Psoas muscle (tissue), 8 donors: Measurements from ENCODE around the gene SMAD7. TPM values are rescaled to one million over a fixed set of nuclear protein-coding genes. Genes with fewer than 3 reads are reported as not detected.
"Not testable (repeated sequence)": the region's sequence is repeated elsewhere in the genome, so short reads cannot be mapped to it uniquely, and the experiment has no call there.

Experiments
- ATAC-seq, 4 donors: fragments of 200-7000 bp; cut with Tn5 transposase; one replicate each; pipeline ENCODE4 v1.9.1; 2020; ENCODE audit warnings: moderate library complexity in 3 of 4, mild to moderate bottlenecking in 2 of 4
- DNase-seq, 2 donors: peaks; one replicate each; pipeline ENCODE4 v3.0.0-alpha.2; 2020
- H3K27ac ChIP-seq: fragments of 200-600 bp; one replicate; pipeline ENCODE4 v1.8.0; 2022
- H3K27me3 ChIP-seq, 3 donors: fragments of 200-600 bp in 1 of 3; one replicate each; pipeline versions ENCODE4 v1.6.1 to v1.8.0; 2013 to 2022; ENCODE audit warnings: low read length in 2 of 3, mild to moderate bottlenecking in 2 of 3, moderate library complexity in 1 of 3; ENCODE audit not compliant: insufficient read depth in 3 of 3
- H3K36me3 ChIP-seq, 2 donors: fragments of 200-600 bp in 1 of 2; one replicate each; pipeline versions ENCODE4 v1.6.1 to v1.8.0; 2013 to 2022; ENCODE audit warnings: low read depth in 1 of 2, mild to moderate bottlenecking in 1 of 2, moderate library complexity in 1 of 2; ENCODE audit not compliant: insufficient read depth in 1 of 2
- H3K4me1 ChIP-seq: fragments of 200-600 bp; one replicate; pipeline ENCODE4 v1.8.0; 2022
- H3K4me3 ChIP-seq: fragments of 200-600 bp; one replicate; pipeline ENCODE4 v1.8.0; 2022; ENCODE audit warnings: mild to moderate bottlenecking
- H3K9me3 ChIP-seq: fragments of 200-600 bp; one replicate; pipeline ENCODE4 v1.8.0; 2022
- CTCF ChIP-seq: fragments of 200-600 bp; IDR thresholded peaks from one replicate; pipeline ENCODE4 v1.8.0; 2022; ENCODE audit warnings: antibody characterized with exemption
- WGBS, 3 donors: extraction: QIAGEN DNeasy Blood & Tissue Kit; methylation state at CpG; one replicate each; pipeline versions ENCODE4 v1.1.6 to v1.1.7; 2013; 5-methylcytosine and 5-hydroxymethylcytosine counted together
- intact Hi-C, 2 donors: fragments of 100-400 bp; cut with DNase I; formaldehyde crosslinking; loops; one replicate each; pipeline versions ENCODE4 v1.11.0 to v1.14.2; 2022
- polyA plus RNA-seq, 3 donors: library from polyadenylated mRNA; stranded (reverse); fragments of 200-250 nt; gene quantifications; one replicate each; pipeline ENCODE4 v1.2.3, GENCODE V29; 2013
- total RNA-seq, 4 donors: library from RNA; stranded (reverse); fragmentation: NEBNext Ultra II Directional in 2 of 4; extraction: Animal tissue kit (Norgen Biotek cat#: 25700) in 2 of 4; gene quantifications; one replicate each; pipeline versions ENCODE4 v1.2.1 to v1.2.4, GENCODE V29; 2021 to 2023
- donor health status: healthy with polysubstance abuse.
- donor health status: DM: no; HTN: no; CAD: no; lungs with moderate emphysema.
- donor health status: Bipolar disorder and iron deficiency.
- donor health status: healthy.
- donor health status: DM: yes; HTN: yes; CAD: no.
- donor health status: DM: no; HTN: no; CAD: no.
- donor health status: DM: no; HTN: no; CAD: no.
- donor health status: DM: yes; HTN: yes; CAD: no.

The SMAD7 gene
- total and polyA plus RNA-seq, 7 donors, result 5.4 to 14.7 (median 8.4) TPM

- ATAC-seq (no peak), DNase-seq (no peak)
- intact Hi-C loops, result loop anchor here in 1 of 2 donors (5.0 kb wide), 1 partner anchor 51 kb away; no protein-coding TSS in a partner anchor
- Histone ChIP-seq H3K27me3 (no peaks in the 10 kb centered on the region), H3K27ac (no peak overlapping the region), H3K9me3 (no peaks in the 10 kb centered on the region), H3K4me3 (no peak overlapping the region), H3K4me1 (peaks cover 8% of the 10 kb centered on the region), H3K36me3 (no peaks in the 10 kb centered on the region)
- WGBS, 3 donors, result 92 to 95% (median 94%) methylated on average over 23 of the region's 23 CpGs
- TF ChIP-seq CTCF, result no peak
Observed at GRCh38 chr18:48871391-48872166, 79.2 kb downstream of the SMAD7 start.

GRCh38 chr18:48870926-48871325, 79.8 kb downstream of the SMAD7 start:
- not testable (repeated sequence) for H3K27me3 ChIP-seq, H3K9me3 ChIP-seq, H3K4me3 ChIP-seq, DNase-seq, H3K36me3 ChIP-seq, H3K4me1 ChIP-seq, H3K27ac ChIP-seq, ATAC-seq
- WGBS, 3 donors, result 91 to 93% (median 92%) methylated on average over 13 of the region's 13 CpGs
- intact Hi-C loops, result loop anchor here in 1 of 2 donors (5.0 kb wide), 1 partner anchor 51 kb away; no protein-coding TSS in a partner anchor
